GM21576 (cell line): Measurements from ENCODE around the gene EIF5A.

Source experiments
- ATAC-seq: cut with Tn5 transposase; IDR thresholded peaks from one replicate; pipeline ENCODE4 v1.9.1; 2021; ENCODE audit warnings: mild to moderate bottlenecking, moderate library complexity; ENCODE audit not compliant: unreplicated experiment

The EIF5A gene

DNA sequence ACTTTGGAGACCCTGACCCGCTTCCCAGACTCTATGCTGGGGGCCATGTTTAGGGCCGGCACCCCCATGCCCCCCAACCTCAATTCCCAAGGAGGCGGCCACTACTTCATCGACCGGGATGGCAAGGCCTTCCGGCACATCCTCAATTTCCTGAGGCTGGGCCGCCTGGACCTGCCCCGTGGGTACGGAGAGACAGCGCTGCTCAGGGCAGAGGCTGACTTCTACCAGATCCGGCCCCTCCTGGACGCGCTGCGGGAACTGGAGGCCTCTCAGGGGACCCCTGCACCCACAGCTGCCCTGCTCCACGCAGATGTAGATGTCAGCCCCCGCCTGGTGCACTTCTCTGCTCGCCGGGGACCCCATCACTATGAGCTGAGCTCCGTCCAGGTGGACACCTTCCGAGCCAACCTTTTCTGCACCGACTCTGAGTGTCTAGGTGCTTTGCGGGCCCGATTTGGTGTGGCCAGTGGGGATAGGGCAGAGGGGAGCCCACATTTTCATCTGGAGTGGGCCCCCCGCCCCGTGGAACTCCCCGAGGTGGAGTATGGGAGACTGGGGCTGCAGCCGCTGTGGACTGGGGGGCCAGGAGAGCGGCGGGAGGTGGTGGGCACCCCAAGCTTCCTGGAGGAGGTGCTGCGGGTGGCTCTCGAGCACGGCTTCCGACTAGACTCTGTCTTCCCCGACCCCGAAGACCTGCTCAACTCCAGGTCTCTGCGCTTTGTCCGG lies 45.6 kb downstream of the EIF5A start:
- ATAC-seq, result no peak

DNA sequence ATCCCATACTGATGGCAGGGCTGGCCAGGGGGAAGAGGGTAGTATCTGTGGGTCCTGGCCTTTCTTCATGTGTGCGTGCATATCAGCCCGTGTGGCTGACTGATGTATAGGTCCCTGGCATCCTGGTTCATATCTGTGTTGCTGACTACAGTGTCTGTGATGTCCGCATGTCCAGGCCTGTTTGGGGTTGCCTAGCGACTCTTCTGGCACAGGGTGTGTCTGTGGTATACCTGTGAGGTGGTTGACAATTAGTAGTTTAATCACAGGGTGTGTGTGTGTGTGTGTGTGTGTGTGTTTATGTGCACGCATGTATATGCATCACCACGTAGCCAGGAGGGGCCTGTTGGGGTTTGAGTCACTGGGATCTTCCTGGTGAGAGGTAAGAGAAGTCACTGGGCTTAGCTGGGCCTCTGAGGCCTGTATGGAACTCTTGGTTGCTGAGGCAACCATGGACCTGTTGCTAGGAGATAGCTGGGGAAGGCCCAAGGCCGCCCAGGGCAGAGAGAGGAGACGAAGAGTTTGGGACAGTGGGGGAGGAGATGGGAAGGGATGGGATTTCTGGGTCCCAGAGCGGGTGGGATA lies 46.9 kb downstream of the EIF5A start:
- no peak for ATAC-seq

DNA sequence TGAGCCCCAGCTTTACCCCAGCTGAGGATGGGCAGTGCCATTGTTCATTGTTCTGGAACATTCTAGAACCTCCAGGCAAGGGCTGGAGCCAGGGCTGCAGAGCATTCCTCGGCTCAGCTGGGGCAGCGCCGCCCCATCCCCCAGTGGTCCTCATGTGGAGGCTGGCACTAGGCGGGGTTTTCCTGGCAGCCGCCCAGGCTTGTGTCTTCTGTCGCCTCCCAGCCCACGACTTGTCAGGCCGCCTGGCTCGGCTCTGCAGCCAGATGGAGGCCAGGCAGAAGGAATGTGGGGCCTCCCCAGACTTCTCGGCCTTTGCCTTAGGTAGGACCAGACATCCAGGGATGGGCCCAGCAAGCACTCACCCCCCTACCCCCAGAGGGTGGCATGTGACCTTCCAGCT lies 47.6 kb downstream of the EIF5A start, which contains the start of gene TMEM95:
TMEM95 (plus strand) TSS at position 104 of the 400 bp plus-strand sequence; CDS start at position 153, 49 bp downstream.
- ATAC-seq, result no peak

DNA sequence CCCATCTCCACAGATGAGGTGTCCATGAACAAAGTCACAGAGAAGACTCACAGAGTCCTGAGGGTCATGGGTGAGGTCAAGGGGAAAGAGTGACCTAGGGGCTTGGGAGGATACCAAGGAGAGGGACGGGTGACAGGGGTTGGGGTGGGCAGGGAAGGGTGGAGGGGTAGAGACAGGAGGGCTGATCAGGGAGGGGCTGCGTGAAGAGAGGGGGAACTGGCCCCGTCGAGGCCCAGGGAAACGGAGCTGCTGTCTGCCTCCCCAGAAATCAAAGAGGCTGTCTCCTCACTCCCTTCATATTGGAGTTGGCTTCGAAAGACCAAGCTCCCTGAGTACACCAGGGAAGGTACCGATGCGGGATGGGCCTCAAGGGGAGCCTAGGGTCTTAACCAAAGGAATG lies 48.1 kb downstream of the EIF5A start:
- ATAC-seq, result no peak

DNA sequence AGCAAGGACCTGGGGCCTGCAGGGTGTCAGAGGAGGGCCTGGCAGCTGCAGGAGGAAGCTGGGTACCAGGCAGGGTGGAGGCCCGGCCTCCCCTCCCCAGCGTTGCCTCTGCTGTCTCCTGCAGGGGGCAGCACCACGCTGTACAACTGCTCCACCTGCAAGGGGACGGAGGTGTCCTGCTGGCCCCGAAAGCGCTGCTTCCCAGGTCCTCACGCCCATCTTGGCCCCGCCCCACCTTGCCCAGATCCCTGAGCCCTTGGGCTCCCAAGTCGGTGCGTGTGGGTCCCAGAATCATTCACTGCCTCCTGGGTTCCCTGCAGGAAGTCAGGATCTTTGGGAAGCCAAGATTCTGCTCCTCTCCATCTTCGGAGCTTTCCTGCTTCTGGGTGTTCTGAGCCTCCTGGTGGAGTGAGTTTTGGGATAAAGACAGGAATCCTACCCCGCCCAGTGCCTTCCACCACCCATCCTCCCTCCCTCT lies 48.7 kb downstream of the EIF5A start:
- ATAC-seq, result no peak

DNA sequence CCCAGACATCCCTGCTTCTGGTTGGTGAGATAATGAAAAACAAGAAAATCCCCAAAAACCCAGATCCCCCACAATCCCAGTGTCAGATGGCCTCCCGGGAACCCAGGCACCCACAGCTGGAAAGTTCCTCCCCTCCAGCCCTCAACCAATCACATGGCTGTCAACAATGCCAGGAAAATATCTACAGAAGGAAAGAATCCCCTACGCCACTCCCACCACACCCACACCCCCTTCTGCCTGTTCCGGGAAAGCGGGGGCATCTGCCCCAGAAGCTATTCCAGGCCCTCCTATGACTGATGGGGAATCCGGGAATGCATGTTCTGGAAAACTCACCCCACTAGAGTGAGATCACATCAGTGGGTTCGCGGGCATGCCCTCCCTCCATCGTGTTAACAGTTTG lies 49.3 kb downstream of the EIF5A start:
- ATAC-seq, result no peak

DNA sequence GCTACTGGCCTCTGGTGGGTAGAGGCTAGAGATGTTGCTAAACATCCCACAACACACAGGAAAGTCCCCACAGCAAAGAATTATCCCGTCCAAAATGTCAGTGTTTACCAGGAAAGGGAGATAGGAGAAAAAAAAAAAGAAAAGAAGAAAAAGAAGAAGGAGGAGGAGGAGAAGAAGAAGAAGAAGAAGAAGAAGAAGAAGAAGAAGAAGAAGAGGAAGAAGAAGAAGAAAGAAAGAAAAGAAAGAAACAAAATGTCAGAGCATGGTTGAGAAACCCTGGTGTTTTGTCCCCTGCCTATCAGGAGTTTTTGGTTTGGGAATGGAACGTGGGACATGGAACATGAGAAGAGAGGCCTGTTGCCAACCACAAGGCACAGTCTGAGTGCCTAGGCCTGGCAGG lies 50.0 kb downstream of the EIF5A start:
- no peak for ATAC-seq

DNA sequence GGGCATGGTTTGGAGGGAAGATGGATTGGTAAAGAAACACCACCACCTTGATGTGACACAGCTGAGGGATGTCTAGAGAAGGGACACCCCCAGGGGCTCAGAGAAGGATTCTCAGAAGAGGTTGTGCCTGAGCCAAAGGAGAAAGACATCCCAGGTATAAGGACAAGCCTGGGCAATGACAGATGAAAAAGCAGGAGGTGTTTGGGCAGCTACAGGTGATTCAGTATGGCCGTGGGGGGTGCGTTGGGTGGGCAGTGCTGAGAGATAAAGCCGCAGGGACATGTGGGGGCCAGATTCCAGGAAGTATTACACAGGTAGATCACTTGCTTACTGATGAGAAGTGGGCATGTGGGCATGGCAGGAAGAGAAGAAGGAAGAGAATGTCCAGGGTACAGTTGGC lies 54.5 kb downstream of the EIF5A start:
- no peak for ATAC-seq
